ENCODE results near the gene PAQR6. TPM values are rescaled to one million over a fixed set of nuclear protein-coding genes. Genes with fewer than 3 reads are reported as not detected.

PAQR6 gene
- total RNA-seq, 1 experiment from 2014 or later: 4.1 TPM

DNA sequence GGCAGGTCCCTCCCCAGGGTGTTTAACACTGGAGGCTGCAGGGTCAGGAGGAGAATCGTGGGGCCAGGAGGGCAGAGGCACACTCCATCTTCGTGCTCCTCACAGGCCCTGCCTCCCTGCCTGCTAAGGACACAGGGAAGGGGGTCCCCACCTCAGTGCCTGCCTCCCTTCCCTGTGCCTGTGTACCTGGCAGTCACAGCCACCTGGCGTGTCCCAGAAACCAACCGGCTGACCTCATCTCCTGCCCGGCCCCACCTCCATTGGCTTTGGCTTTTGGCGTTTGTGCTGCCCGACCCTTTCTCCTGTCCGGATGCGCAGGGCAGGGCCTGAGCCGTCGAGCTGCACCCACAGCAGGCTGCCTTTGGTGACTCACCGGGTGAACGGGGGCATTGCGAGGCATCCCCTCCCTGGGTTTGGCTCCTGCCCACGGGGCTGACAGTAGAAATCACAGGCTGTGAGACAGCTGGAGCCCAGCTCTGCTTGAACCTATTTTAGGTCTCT is 6.5 kb downstream of the PAQR6 start:
- Histone ChIP-seq H3K9me3 (ENCODE audit: low read depth, low read length, poor library complexity, severe bottlenecking) (no peaks in the 10 kb centered on the region), H3K4me3 (ENCODE audit: low read depth, low read length, poor library complexity, severe bottlenecking) (no peak overlapping the region), H3K27ac (ENCODE audit: low read depth, low read length, poor library complexity, severe bottlenecking) (no peak overlapping the region), H3K27me3 (replicated peaks; ENCODE audit: insufficient read depth, low read depth, low read length, poor library complexity) (no peaks in the 10 kb centered on the region), H3K4me1 (ENCODE audit: insufficient read depth, low read length, poor library complexity, severe bottlenecking) (peaks cover 6% of the 10 kb centered on the region), H3K36me3 (ENCODE audit: insufficient read depth, low read length, poor library complexity, severe bottlenecking) (peaks cover 7% of the 10 kb centered on the region)
- CTCF ChIA-PET: no interaction called here
- no TSS peak for BruUV-seq (replicated peaks)
- POLR2A ChIA-PET (ENCODE audit: low non-redundant PET): no interaction called here
- intact Hi-C loops (cut with micrococcal nuclease; ENCODE audit: unreplicated experiment): no loop called here
- no peak for DNase-seq (ENCODE audit: low spot score)
- TF ChIP-seq, protein P1, sequence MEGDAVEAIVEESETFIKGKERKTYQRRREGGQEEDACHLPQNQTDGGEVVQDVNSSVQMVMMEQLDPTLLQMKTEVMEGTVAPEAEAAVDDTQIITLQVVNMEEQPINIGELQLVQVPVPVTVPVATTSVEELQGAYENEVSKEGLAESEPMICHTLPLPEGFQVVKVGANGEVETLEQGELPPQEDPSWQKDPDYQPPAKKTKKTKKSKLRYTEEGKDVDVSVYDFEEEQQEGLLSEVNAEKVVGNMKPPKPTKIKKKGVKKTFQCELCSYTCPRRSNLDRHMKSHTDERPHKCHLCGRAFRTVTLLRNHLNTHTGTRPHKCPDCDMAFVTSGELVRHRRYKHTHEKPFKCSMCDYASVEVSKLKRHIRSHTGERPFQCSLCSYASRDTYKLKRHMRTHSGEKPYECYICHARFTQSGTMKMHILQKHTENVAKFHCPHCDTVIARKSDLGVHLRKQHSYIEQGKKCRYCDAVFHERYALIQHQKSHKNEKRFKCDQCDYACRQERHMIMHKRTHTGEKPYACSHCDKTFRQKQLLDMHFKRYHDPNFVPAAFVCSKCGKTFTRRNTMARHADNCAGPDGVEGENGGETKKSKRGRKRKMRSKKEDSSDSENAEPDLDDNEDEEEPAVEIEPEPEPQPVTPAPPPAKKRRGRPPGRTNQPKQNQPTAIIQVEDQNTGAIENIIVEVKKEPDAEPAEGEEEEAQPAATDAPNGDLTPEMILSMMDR (conservative IDR thresholded peaks at IDR 0.05; ENCODE audit: low read depth, low read length): no peak
- TF ChIP-seq EZH2 (IDR thresholded peaks at IDR 0.05; ENCODE audit: borderline replicate concordance, low read depth, low read length, poor library complexity, severe bottlenecking): no peak

DNA sequence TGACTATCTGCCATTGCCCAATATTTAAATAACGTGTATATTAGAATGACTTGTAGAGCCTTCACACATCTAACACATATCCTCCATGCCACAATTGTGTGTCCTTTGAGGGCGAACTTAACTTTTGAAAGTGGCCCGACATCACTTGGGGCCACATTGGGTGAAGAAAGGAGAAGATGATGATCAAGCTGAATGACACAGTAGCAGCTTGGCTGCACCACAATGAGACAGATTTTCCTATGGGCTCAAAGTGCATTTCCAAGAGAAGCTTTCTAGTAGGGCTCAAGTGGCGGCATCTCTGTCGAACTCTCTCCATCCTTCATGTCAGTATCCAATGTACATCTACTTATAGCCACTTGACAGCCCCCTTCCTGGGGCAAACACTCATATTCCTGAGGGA is 9.6 kb downstream of the PAQR6 start:
- no peaks in the 10 kb centered on the region for H3K27me3 ChIP-seq (replicated peaks; ENCODE audit: insufficient read depth, low read depth, low read length, poor library complexity)
- no peak overlapping the region for H3K27ac ChIP-seq (ENCODE audit: low read depth, low read length, poor library complexity, severe bottlenecking)
- H3K9me3 ChIP-seq (ENCODE audit: low read depth, low read length, poor library complexity, severe bottlenecking): no peaks in the 10 kb centered on the region
- intact Hi-C loops (cut with micrococcal nuclease; ENCODE audit: unreplicated experiment): no loop called here
- POLR2A ChIA-PET (ENCODE audit: low non-redundant PET): no interaction called here
- DNase-seq (ENCODE audit: low spot score): no peak
- peaks cover under 1% of the 10 kb centered on the region for H3K4me1 ChIP-seq (ENCODE audit: insufficient read depth, low read length, poor library complexity, severe bottlenecking)
- no TSS peak for BruUV-seq (replicated peaks)
- TF ChIP-seq, protein P1 (conservative IDR thresholded peaks at IDR 0.05; ENCODE audit: low read depth, low read length): no peak
- no peak for TF ChIP-seq EZH2 (IDR thresholded peaks at IDR 0.05; ENCODE audit: borderline replicate concordance, low read depth, low read length, poor library complexity, severe bottlenecking)
- H3K4me3 ChIP-seq (ENCODE audit: low read depth, low read length, poor library complexity, severe bottlenecking): no peak overlapping the region
- CTCF ChIA-PET: interaction anchor here (0.5 to 0.6 kb wide), 2 partner anchors 129 to 146 kb away, joined by 3 read pairs; no protein-coding TSS in a partner anchor
- peaks cover 15% of the 10 kb centered on the region for H3K36me3 ChIP-seq (ENCODE audit: insufficient read depth, low read length, poor library complexity, severe bottlenecking)

DNA sequence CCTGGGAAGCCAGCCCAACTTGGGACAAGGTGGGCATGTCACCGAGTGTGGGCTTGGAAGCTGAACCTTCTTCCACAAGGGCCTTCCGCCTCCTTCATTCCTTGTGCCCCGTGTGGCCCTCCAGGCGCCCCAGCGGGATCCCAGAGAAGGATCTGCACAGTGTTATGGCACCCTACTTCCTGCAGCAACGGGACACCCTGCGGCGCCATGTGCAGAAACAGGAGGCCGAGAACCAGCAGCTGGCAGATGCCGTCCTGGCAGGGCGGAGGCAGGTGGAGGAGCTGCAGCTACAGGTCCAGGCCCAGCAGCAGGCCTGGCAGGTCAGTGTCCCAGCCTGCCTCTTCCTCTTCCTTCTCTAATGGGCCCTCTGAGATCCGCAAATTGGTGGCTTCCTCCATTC is 11.7 kb downstream of the PAQR6 start:
- H3K27me3 ChIP-seq (replicated peaks; ENCODE audit: insufficient read depth, low read depth, low read length, poor library complexity): no peaks in the 10 kb centered on the region
- intact Hi-C loops (cut with micrococcal nuclease; ENCODE audit: unreplicated experiment): no loop called here
- DNase-seq (ENCODE audit: low spot score): no peak
- ChIA-PET CTCF (interaction anchor here (0.7 kb wide), 1 partner anchor 11 kb away, joined by 3 read pairs; no protein-coding TSS in a partner anchor), POLR2A (ENCODE audit: low non-redundant PET) (no interaction called here)
- no TSS peak for BruUV-seq (replicated peaks)
- no peak overlapping the region for H3K27ac ChIP-seq (ENCODE audit: low read depth, low read length, poor library complexity, severe bottlenecking)
- no peak overlapping the region for H3K4me3 ChIP-seq (ENCODE audit: low read depth, low read length, poor library complexity, severe bottlenecking)
- no peaks in the 10 kb centered on the region for H3K9me3 ChIP-seq (ENCODE audit: low read depth, low read length, poor library complexity, severe bottlenecking)
- peaks cover 15% of the 10 kb centered on the region for H3K36me3 ChIP-seq (ENCODE audit: insufficient read depth, low read length, poor library complexity, severe bottlenecking)
- peaks cover 12% of the 10 kb centered on the region for H3K4me1 ChIP-seq (ENCODE audit: insufficient read depth, low read length, poor library complexity, severe bottlenecking)
- TF ChIP-seq, protein P1 (conservative IDR thresholded peaks at IDR 0.05; ENCODE audit: low read depth, low read length): no peak
- no peak for TF ChIP-seq EZH2 (IDR thresholded peaks at IDR 0.05; ENCODE audit: borderline replicate concordance, low read depth, low read length, poor library complexity, severe bottlenecking)

Measured in A673 (cell line).